ENCODE measurements around the gene CDC42.

The CDC42 gene

GRCh38 chr1:22108339-22109105 is 56.0 kb downstream of the CDC42 start:
- H2AFZ ChIP-seq (ENCODE audit: low read depth, low read length), result no peak overlapping the region
- no peaks in the 10 kb centered on the region for H3K27me3 ChIP-seq (ENCODE audit: insufficient read depth, low read length)
- H3K4me3 ChIP-seq (ENCODE audit: low read length), result no peak overlapping the region
- H3K9me3 ChIP-seq (ENCODE audit: low read length), result no peaks in the 10 kb centered on the region
- no peaks in the 10 kb centered on the region for H3K4me1 ChIP-seq (ENCODE audit: insufficient read depth, low read length)
- H3K36me3 ChIP-seq (ENCODE audit: insufficient read depth, low read length), result peaks cover 16% of the 10 kb centered on the region

DNA sequence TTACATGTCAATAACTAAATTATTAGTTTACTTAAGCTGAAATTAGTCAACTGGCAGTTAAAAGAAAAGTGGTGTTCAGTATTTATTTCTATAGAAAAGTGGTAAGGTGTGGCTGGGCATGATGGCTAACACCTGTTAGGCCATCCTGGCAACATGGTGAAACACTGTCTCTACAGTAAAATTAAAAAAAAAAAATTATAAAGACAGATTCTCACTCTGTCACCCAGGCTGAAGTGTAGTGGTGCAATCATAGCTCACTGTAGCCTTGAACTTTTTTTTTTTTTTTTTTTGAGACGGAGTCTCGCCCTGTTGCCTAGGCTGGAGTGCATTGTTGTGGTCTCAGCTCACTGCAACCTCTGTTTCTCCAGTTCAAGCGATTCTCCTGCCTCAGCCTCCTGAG is 57.5 kb downstream of the CDC42 start:
- H3K4me1 ChIP-seq (ENCODE audit: insufficient read depth, low read length), result peaks cover 3% of the 10 kb centered on the region
- no peaks in the 10 kb centered on the region for H3K9me3 ChIP-seq (ENCODE audit: low read length)
- H3K27me3 ChIP-seq (ENCODE audit: insufficient read depth, low read length), result no peaks in the 10 kb centered on the region
- no peak overlapping the region for H3K4me3 ChIP-seq (ENCODE audit: low read length)
- peaks cover 14% of the 10 kb centered on the region for H3K36me3 ChIP-seq (ENCODE audit: insufficient read depth, low read length)
- H2AFZ ChIP-seq (ENCODE audit: low read depth, low read length), result no peak overlapping the region

DNA sequence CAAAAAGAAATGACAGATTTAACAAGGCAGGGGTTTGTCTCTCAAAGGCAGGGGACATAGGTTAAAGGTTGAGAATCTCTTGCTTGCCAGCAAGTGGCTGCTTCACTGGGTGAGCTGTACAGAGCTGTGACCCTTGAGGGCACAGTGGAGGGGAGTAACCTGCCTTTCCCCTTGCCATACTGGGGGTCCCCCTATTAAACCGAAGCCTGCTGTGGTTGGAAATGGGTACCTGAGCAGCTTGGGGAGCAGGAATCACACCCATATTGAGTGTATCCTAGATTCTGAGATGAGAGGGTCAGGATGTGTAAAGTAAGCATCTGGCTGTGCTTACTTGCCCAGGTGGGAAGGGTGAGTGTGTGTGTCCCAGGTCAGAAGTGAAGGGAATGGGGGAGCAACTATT is 58.6 kb downstream of the CDC42 start:
- Histone ChIP-seq H3K4me1 (ENCODE audit: insufficient read depth, low read length) (peaks cover 7% of the 10 kb centered on the region), H3K27me3 (ENCODE audit: insufficient read depth, low read length) (no peaks in the 10 kb centered on the region), H3K36me3 (ENCODE audit: insufficient read depth, low read length) (peaks cover 13% of the 10 kb centered on the region), H3K4me3 (ENCODE audit: low read length) (no peak overlapping the region), H2AFZ (ENCODE audit: low read depth, low read length) (no peak overlapping the region), H3K9me3 (ENCODE audit: low read length) (no peaks in the 10 kb centered on the region)

- no peak overlapping the region for H3K4me3 ChIP-seq (ENCODE audit: low read length)
- H3K36me3 ChIP-seq (ENCODE audit: insufficient read depth, low read length), result peaks cover 13% of the 10 kb centered on the region
These were observed 59.1 kb downstream of the CDC42 start for GRCh38 chr1:22111620-22112019.

GRCh38 chr1:22112554-22112953 is 60.0 kb downstream of the CDC42 start:
- H2AFZ ChIP-seq (ENCODE audit: low read depth, low read length), result no peak overlapping the region
- H3K36me3 ChIP-seq (ENCODE audit: insufficient read depth, low read length), result peaks cover 13% of the 10 kb centered on the region
- H3K9me3 ChIP-seq (ENCODE audit: low read length), result no peaks in the 10 kb centered on the region

More at GRCh38 chr1:22111620-22112019, 59.1 kb downstream of the CDC42 start:
- Histone ChIP-seq H3K4me1 (ENCODE audit: insufficient read depth, low read length) (peaks cover 12% of the 10 kb centered on the region), H3K27me3 (ENCODE audit: insufficient read depth, low read length) (no peaks in the 10 kb centered on the region), H3K9me3 (ENCODE audit: low read length) (no peaks in the 10 kb centered on the region), H2AFZ (ENCODE audit: low read depth, low read length) (no peak overlapping the region)

GRCh38 chr1:22114083-22115012 is 61.8 kb downstream of the CDC42 start:
- Histone ChIP-seq H3K4me3 (ENCODE audit: low read length) (no peak overlapping the region), H3K9me3 (ENCODE audit: low read length) (no peaks in the 10 kb centered on the region), H2AFZ (ENCODE audit: low read depth, low read length) (no peak overlapping the region), H3K4me1 (ENCODE audit: insufficient read depth, low read length) (peaks cover 12% of the 10 kb centered on the region), H3K27me3 (ENCODE audit: insufficient read depth, low read length) (no peaks in the 10 kb centered on the region), H3K36me3 (ENCODE audit: insufficient read depth, low read length) (peaks cover 5% of the 10 kb centered on the region)

More at GRCh38 chr1:22112554-22112953, 60.0 kb downstream of the CDC42 start:
- Histone ChIP-seq H3K27me3 (ENCODE audit: insufficient read depth, low read length) (no peaks in the 10 kb centered on the region), H3K4me1 (ENCODE audit: insufficient read depth, low read length) (peaks cover 12% of the 10 kb centered on the region), H3K4me3 (ENCODE audit: low read length) (no peak overlapping the region)

GRCh38 chr1:22115286-22115685 is 62.8 kb downstream of the CDC42 start:
- H3K4me3 ChIP-seq (ENCODE audit: low read length), result no peak overlapping the region
- H3K9me3 ChIP-seq (ENCODE audit: low read length), result no peaks in the 10 kb centered on the region
- no peaks in the 10 kb centered on the region for H3K27me3 ChIP-seq (ENCODE audit: insufficient read depth, low read length)
- no peak overlapping the region for H2AFZ ChIP-seq (ENCODE audit: low read depth, low read length)
- H3K36me3 ChIP-seq (ENCODE audit: insufficient read depth, low read length), result peaks cover 5% of the 10 kb centered on the region
- peaks cover 12% of the 10 kb centered on the region for H3K4me1 ChIP-seq (ENCODE audit: insufficient read depth, low read length)

- Histone ChIP-seq H3K27me3 (ENCODE audit: insufficient read depth, low read length) (no peaks in the 10 kb centered on the region), H3K36me3 (ENCODE audit: insufficient read depth, low read length) (peaks cover 1% of the 10 kb centered on the region), H2AFZ (ENCODE audit: low read depth, low read length) (no peak overlapping the region), H3K4me3 (ENCODE audit: low read length) (no peak overlapping the region), H3K9me3 (ENCODE audit: low read length) (no peaks in the 10 kb centered on the region), H3K4me1 (ENCODE audit: insufficient read depth, low read length) (peaks cover 22% of the 10 kb centered on the region)
These were observed 64.7 kb downstream of the CDC42 start for GRCh38 chr1:22117238-22117637.

GRCh38 chr1:22117851-22118250 is 65.3 kb downstream of the CDC42 start:
- Histone ChIP-seq H3K4me1 (ENCODE audit: insufficient read depth, low read length) (peaks cover 22% of the 10 kb centered on the region), H2AFZ (ENCODE audit: low read depth, low read length) (no peak overlapping the region), H3K9me3 (ENCODE audit: low read length) (no peaks in the 10 kb centered on the region), H3K4me3 (ENCODE audit: low read length) (no peak overlapping the region), H3K36me3 (ENCODE audit: insufficient read depth, low read length) (no peaks in the 10 kb centered on the region), H3K27me3 (ENCODE audit: insufficient read depth, low read length) (no peaks in the 10 kb centered on the region)

GRCh38 chr1:22118291-22118992 is 65.9 kb downstream of the CDC42 start:
- Histone ChIP-seq H3K36me3 (ENCODE audit: insufficient read depth, low read length) (no peaks in the 10 kb centered on the region), H2AFZ (ENCODE audit: low read depth, low read length) (no peak overlapping the region), H3K9me3 (ENCODE audit: low read length) (no peaks in the 10 kb centered on the region), H3K27me3 (ENCODE audit: insufficient read depth, low read length) (no peaks in the 10 kb centered on the region), H3K4me1 (ENCODE audit: insufficient read depth, low read length) (peaks cover 22% of the 10 kb centered on the region), H3K4me3 (ENCODE audit: low read length) (no peak overlapping the region)

DNA sequence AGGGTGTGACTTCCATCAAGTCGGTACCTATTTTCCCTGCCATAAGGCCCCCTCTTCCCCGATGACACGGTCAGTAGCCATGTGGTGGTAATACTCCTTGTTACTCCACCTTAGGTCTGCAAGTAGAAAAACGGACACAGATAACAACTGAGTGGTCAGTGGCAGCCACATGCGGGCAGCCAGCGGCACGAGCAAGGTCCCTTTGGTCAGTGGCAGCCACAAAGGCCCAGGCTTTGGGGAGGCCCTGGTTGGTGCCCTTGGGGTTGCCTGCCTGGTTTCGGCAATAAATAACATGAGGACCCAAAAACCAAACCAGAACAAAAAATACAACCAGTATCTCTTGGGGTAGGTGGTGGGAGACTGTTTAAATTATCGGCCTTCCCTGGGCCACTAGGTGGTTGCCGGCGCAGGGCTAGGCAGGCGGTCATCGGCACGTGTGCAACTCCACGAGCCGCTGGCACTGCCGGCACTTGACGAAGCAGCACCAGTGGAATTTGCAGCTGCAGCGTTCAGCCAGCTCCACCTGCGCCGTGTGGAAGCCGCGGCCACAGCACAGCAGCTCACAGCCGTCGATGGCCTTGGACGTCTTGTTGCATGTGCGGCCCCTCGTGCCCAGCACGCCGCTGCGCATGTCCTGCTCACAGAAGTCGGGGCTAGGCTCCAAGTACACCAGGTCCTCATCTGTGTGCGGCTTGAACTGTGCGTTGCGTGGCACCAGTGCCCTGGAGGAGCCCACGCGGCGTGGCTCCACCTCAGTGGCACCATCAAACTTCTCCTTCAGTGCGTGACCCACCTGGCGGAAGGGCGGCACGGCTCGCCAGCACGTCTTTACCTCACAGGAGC is 67.3 kb downstream of the CDC42 start:
- Histone ChIP-seq H3K4me1 (ENCODE audit: insufficient read depth, low read length) (peaks cover 19% of the 10 kb centered on the region), H3K27me3 (ENCODE audit: insufficient read depth, low read length) (no peaks in the 10 kb centered on the region), H3K36me3 (ENCODE audit: insufficient read depth, low read length) (no peaks in the 10 kb centered on the region), H2AFZ (ENCODE audit: low read depth, low read length) (no peak overlapping the region), H3K9me3 (ENCODE audit: low read length) (no peaks in the 10 kb centered on the region), H3K4me3 (ENCODE audit: low read length) (no peak overlapping the region)

GRCh38 chr1:22120469-22120790 is 67.9 kb downstream of the CDC42 start:
- Histone ChIP-seq H3K4me3 (ENCODE audit: low read length) (no peak overlapping the region), H3K36me3 (ENCODE audit: insufficient read depth, low read length) (no peaks in the 10 kb centered on the region), H2AFZ (ENCODE audit: low read depth, low read length) (no peak overlapping the region), H3K4me1 (ENCODE audit: insufficient read depth, low read length) (peaks cover 19% of the 10 kb centered on the region), H3K27me3 (ENCODE audit: insufficient read depth, low read length) (no peaks in the 10 kb centered on the region), H3K9me3 (ENCODE audit: low read length) (no peaks in the 10 kb centered on the region)
